ENCODE results near the gene ZBTB43. TPM values are rescaled to one million over a fixed set of nuclear protein-coding genes. Genes with fewer than 3 reads are reported as not detected.
A peak's percentile ranks its signal among the peaks of the same experiment; 100 is the strongest.

ZBTB43 gene
- total RNA-seq, 2 experiments from 2014 or later: 13.6 to 19.1 TPM

- ChIA-PET POLR2A (no interaction called here), CTCF (no interaction called here)
- Mint-ChIP-seq H3K9me3 (ENCODE audit: insufficient read depth) (no peaks in the 10 kb centered on the region), H3K27ac (no peak overlapping the region), H3K4me3 (no peak overlapping the region), H3K4me1 (ENCODE audit: low read depth) (peaks cover 22% of the 10 kb centered on the region), H3K27me3 (ENCODE audit: low read depth) (no peaks in the 10 kb centered on the region), H3K36me3 (ENCODE audit: low read depth) (peaks cover 23% of the 10 kb centered on the region)
- ATAC-seq (no peak), DNase-seq (no peak)
Observed at GRCh38 chr9:126876531-126876930, 71.7 kb downstream of the ZBTB43 start.

GRCh38 chr9:126877418-126877817 lies 72.6 kb downstream of the ZBTB43 start:
- CTCF ChIA-PET: interaction anchor here (0.9 to 1.8 kb wide), 2 partner anchors 18 to 171 kb away, joined by 3 read pairs; no protein-coding TSS in a partner anchor

GRCh38 chr9:126879288-126879687 lies 74.4 kb downstream of the ZBTB43 start:
- POLR2A ChIA-PET: interaction anchor here (1.2 kb wide), 1 partner anchor 10 kb away, joined by 4 read pairs; no protein-coding TSS in a partner anchor
- H3K4me3 Mint-ChIP-seq: no peak overlapping the region
- CTCF ChIA-PET: interaction anchor here (1.1 to 1.8 kb wide), 2 partner anchors 9 to 173 kb away, joined by 3 read pairs; no protein-coding TSS in a partner anchor
- ATAC-seq (no peak), DNase-seq (no peak)
- no peaks in the 10 kb centered on the region for H3K9me3 Mint-ChIP-seq (ENCODE audit: insufficient read depth)
- peaks cover 16% of the 10 kb centered on the region for H3K4me1 Mint-ChIP-seq (ENCODE audit: low read depth)
- no peak overlapping the region for H3K27ac Mint-ChIP-seq
- H3K36me3 Mint-ChIP-seq (ENCODE audit: low read depth): peaks cover 31% of the 10 kb centered on the region
- H3K27me3 Mint-ChIP-seq (ENCODE audit: low read depth): no peaks in the 10 kb centered on the region

More at GRCh38 chr9:126877418-126877817, 72.6 kb downstream of the ZBTB43 start:
- DNase-seq: no peak
- H3K4me3 Mint-ChIP-seq: no peak overlapping the region
- peaks cover 22% of the 10 kb centered on the region for H3K4me1 Mint-ChIP-seq (ENCODE audit: low read depth)
- no peak for ATAC-seq
- H3K36me3 Mint-ChIP-seq (ENCODE audit: low read depth): peaks cover 26% of the 10 kb centered on the region
- H3K9me3 Mint-ChIP-seq (ENCODE audit: insufficient read depth): no peaks in the 10 kb centered on the region
- H3K27ac Mint-ChIP-seq: peak overlapping the region; percentile 30
- H3K27me3 Mint-ChIP-seq (ENCODE audit: low read depth): no peaks in the 10 kb centered on the region
- POLR2A ChIA-PET: no interaction called here

DNA sequence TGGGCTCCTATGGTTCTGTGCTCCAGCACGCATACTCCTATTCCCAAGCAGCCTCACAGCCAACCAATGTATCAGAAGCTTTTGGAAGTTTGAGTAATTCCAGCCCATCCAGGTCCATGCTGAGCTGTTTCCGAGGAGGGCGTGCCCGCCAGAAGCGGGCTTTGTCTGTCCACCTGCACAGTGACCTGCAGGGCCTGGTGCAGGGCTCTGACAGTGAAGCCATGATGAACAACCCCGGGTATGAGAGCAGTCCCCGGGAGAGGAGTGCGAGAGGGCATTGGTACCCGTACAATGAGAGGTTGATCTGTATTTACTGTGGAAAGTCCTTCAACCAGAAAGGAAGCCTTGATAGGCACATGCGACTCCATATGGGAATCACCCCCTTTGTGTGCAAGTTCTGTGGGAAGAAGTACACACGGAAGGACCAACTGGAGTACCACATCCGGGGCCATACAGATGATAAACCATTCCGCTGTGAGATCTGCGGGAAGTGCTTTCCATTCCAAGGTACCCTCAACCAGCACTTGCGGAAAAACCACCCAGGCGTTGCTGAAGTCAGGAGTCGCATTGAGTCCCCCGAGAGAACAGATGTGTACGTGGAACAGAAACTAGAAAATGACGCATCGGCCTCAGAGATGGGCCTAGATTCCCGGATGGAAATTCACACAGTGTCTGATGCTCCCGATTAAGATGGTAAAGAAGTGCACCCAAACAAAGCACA lies 75.5 kb downstream of the ZBTB43 start:
- CTCF ChIA-PET: interaction anchor here (1.1 kb wide), 1 partner anchor 10 kb away, joined by 3 read pairs; no protein-coding TSS in a partner anchor
- Mint-ChIP-seq H3K9me3 (ENCODE audit: insufficient read depth) (no peaks in the 10 kb centered on the region), H3K36me3 (ENCODE audit: low read depth) (peaks cover 28% of the 10 kb centered on the region), H3K27ac (no peak overlapping the region), H3K27me3 (ENCODE audit: low read depth) (no peaks in the 10 kb centered on the region), H3K4me3 (no peak overlapping the region), H3K4me1 (ENCODE audit: low read depth) (peaks cover 14% of the 10 kb centered on the region)
- POLR2A ChIA-PET: interaction anchor here (1.2 kb wide), 1 partner anchor 11 kb away, joined by 4 read pairs; no protein-coding TSS in a partner anchor
- ATAC-seq (no peak), DNase-seq (no peak)

DNA sequence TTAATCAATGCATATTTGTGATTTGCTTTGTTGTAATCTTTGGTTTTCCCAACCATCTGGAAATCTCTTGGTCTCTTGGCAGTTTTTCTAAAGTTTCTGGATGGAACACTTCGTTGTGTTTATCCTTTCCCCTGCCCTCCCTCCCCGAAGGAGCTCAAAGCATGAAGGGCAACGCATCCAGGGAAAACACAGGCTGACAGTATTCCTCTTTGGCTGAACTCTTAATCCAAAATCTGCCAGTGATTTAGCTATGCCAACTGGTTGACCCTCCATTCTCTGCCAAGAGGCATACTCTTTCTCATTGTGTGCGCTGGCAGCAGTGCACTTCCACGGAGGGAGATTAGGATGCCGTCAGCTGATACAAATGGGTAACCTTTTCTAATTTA lies 76.1 kb downstream of the ZBTB43 start:
- Mint-ChIP-seq H3K4me3 (no peak overlapping the region), H3K4me1 (ENCODE audit: low read depth) (peaks cover 14% of the 10 kb centered on the region), H3K36me3 (ENCODE audit: low read depth) (peaks cover 28% of the 10 kb centered on the region), H3K9me3 (ENCODE audit: insufficient read depth) (no peaks in the 10 kb centered on the region), H3K27ac (no peak overlapping the region), H3K27me3 (ENCODE audit: low read depth) (no peaks in the 10 kb centered on the region)
- CTCF ChIA-PET: no interaction called here
- POLR2A ChIA-PET: interaction anchor here (0.6 kb wide), 1 partner anchor 623 kb away, joined by 3 read pairs; no protein-coding TSS in a partner anchor
- DNase-seq: no peak
- no peak for ATAC-seq

DNA sequence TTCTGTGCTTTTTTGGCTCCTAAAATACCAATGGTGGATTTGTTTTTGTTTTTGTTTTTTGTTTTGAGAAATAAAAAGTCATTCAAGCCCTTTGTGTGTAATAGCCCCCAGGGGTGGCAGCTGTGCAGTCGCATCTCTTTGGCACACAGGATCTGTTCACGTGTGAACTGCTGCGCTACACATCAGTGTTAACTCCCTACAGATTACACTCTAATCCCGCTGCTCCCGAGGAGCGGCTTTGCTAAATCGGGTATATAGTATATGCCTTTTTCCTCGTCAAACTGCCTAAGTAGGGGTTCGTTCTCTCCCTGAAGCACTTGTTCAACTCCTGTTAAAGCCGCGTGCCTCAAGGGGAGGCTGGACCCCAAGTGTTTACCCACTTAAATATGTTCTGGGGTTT lies 77.9 kb downstream of the ZBTB43 start:
- H3K9me3 Mint-ChIP-seq (ENCODE audit: insufficient read depth): no peaks in the 10 kb centered on the region
- ATAC-seq (no peak), DNase-seq (no peak)
- no peak overlapping the region for H3K4me3 Mint-ChIP-seq
- ChIA-PET CTCF (no interaction called here), POLR2A (no interaction called here)
- peaks cover 1% of the 10 kb centered on the region for H3K4me1 Mint-ChIP-seq (ENCODE audit: low read depth)
- H3K36me3 Mint-ChIP-seq (ENCODE audit: low read depth): peaks cover 28% of the 10 kb centered on the region
- no peaks in the 10 kb centered on the region for H3K27me3 Mint-ChIP-seq (ENCODE audit: low read depth)
- no peak overlapping the region for H3K27ac Mint-ChIP-seq

DNA sequence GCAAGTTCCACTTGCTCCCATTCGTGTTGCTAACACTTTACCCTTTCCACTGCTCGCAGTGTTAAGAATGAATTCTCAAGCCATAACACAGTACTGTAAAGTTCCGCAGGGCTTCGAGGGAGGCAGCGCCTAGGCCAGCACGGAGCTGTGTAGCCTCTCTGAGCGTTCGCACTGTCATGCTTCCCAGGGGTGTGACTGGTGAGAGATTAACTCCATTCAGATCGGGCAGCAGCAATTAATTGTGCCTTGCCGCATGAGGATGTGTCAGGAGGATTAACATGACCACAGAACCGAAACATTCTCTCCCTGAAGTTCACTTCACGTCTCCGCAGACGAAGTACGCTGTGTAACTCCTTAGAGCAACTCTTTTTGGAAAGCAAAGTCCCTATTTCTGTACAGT lies 78.8 kb downstream of the ZBTB43 start:
- Mint-ChIP-seq H3K27me3 (ENCODE audit: low read depth) (no peaks in the 10 kb centered on the region), H3K4me1 (ENCODE audit: low read depth) (no peaks in the 10 kb centered on the region), H3K36me3 (ENCODE audit: low read depth) (peaks cover 28% of the 10 kb centered on the region), H3K4me3 (no peak overlapping the region), H3K27ac (no peak overlapping the region), H3K9me3 (ENCODE audit: insufficient read depth) (no peaks in the 10 kb centered on the region)
- ChIA-PET CTCF (no interaction called here), POLR2A (no interaction called here)
- ATAC-seq: no peak
- no peak for DNase-seq

GRCh38 chr9:126885131-126885641 lies 80.3 kb downstream of the ZBTB43 start:
- Mint-ChIP-seq H3K27ac (no peak overlapping the region), H3K27me3 (ENCODE audit: low read depth) (no peaks in the 10 kb centered on the region), H3K4me1 (ENCODE audit: low read depth) (no peaks in the 10 kb centered on the region), H3K36me3 (ENCODE audit: low read depth) (peaks cover 14% of the 10 kb centered on the region), H3K9me3 (ENCODE audit: insufficient read depth) (no peaks in the 10 kb centered on the region), H3K4me3 (no peak overlapping the region)
- ATAC-seq (no peak), DNase-seq (no peak)
- ChIA-PET CTCF (no interaction called here), POLR2A (no interaction called here)

GRCh38 chr9:126886034-126886822 lies 81.4 kb downstream of the ZBTB43 start:
- Mint-ChIP-seq H3K27me3 (ENCODE audit: low read depth) (no peaks in the 10 kb centered on the region), H3K36me3 (ENCODE audit: low read depth) (peaks cover 8% of the 10 kb centered on the region), H3K27ac (no peak overlapping the region), H3K9me3 (ENCODE audit: insufficient read depth) (no peaks in the 10 kb centered on the region), H3K4me3 (no peak overlapping the region), H3K4me1 (ENCODE audit: low read depth) (no peaks in the 10 kb centered on the region)
- DNase-seq (no peak), ATAC-seq (no peak)
- CTCF ChIA-PET: no interaction called here
- POLR2A ChIA-PET: no interaction called here

DNA sequence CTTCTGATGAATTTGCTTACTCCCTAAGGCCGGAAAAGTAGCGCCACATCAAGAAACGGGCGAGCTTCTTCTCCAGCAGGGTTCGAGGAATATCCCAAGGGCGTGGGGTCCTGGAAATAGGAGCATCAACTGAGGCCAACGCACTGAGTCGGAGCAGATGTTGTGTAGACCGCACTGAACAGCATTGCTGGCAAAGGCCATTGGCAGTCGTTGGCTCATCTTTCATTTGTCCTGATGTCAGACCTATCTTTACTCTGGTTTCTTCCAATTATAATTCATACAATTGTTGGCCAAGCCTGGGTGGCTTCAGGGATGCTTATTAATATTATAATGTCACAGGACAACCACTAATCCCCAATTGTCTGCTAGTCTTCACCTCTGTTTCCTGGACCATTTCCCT lies 82.1 kb downstream of the ZBTB43 start:
- peaks cover 5% of the 10 kb centered on the region for H3K36me3 Mint-ChIP-seq (ENCODE audit: low read depth)
- ChIA-PET POLR2A (no interaction called here), CTCF (no interaction called here)
- no peak overlapping the region for H3K27ac Mint-ChIP-seq
- H3K4me3 Mint-ChIP-seq: no peak overlapping the region
- no peaks in the 10 kb centered on the region for H3K27me3 Mint-ChIP-seq (ENCODE audit: low read depth)
- no peak for ATAC-seq
- H3K4me1 Mint-ChIP-seq (ENCODE audit: low read depth): no peaks in the 10 kb centered on the region
- H3K9me3 Mint-ChIP-seq (ENCODE audit: insufficient read depth): no peaks in the 10 kb centered on the region
- no peak for DNase-seq
